HG03558 (cell line): ENCODE results near the gene LEUTX.
"Not testable (repeated sequence)": the region's sequence is repeated elsewhere in the genome, so short reads cannot be mapped to it uniquely, and the experiment has no call there.

Source experiments
- ATAC-seq: cut with Tn5 transposase; IDR thresholded peaks from one replicate; pipeline ENCODE4 v1.9.1; 2021; ENCODE audit warnings: moderate number of reproducible peaks; ENCODE audit not compliant: unreplicated experiment; ENCODE audit errors: extremely low read depth

The LEUTX gene

GRCh38 chr19:39778763-39779162 lies at the start of gene LEUTX:
LEUTX (plus strand) TSS chr19:39778854; CDS start chr19:39778921, 67 bp downstream.
- ATAC-seq: no peak

DNA sequence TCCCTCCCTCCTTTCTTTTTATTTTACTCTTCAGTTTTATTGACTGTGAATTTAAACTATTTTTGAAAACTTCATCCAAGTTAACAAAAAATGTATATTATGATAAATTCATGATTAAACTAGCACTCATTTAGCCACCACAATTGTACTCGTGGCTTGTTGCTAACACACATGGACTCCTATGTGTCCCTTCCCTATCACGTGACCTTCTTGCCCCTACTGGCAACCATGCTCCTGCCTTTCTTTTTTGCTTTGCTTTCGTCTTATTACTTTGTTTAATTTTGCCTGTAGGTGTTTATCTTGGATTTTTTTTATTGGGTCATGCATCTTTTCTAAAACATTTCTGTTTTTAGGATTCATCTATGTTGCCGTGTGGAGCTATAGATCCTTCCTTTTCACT lies 49.1 kb upstream of the LEUTX start:
- no peak for ATAC-seq

GRCh38 chr19:39731685-39732084 lies 47.0 kb upstream of the LEUTX start:
- ATAC-seq: no peak

- ATAC-seq: no peak
These were observed 44.8 kb upstream of the LEUTX start for GRCh38 chr19:39733841-39734240.

DNA sequence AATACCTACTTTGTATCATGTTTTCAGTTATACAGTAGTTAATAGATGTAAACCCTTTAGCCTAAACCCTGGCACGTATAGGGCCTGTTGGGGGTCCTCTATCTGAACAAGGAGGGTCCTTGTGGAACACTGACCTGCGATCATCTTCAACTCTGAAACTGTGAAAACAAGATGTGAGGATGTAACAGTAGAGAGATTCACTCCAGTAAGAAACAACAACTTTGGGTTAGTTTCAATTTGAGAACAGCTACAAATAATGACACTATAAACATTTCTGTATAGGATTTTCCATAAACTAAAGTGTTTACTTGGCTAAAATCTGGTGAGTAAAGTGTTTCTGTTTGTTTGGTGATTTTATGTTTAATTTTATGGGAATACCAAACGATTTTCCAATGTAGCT lies 43.0 kb upstream of the LEUTX start:
- ATAC-seq: no peak

DNA sequence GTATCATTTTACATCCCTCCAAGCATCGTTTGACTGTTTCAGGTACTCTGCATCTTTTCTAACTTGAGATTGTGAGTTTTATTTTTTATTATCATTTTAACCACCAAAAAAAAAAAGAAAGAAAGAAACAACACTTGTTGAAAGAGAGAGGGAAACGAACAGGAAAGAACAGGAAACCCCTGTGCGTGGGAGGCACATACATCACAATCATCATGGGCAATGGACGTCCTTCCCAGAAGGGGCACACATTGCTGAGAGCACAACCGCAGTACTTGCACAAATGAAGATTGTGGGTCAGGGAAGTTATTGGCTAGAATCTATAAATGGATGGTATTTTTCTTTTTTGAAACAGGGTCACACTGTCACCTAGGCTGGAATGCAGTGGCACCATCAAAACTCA lies 42.6 kb upstream of the LEUTX start:
- no peak for ATAC-seq

- no peak for ATAC-seq
These were observed 41.3 kb upstream of the LEUTX start for GRCh38 chr19:39737351-39737750.

DNA sequence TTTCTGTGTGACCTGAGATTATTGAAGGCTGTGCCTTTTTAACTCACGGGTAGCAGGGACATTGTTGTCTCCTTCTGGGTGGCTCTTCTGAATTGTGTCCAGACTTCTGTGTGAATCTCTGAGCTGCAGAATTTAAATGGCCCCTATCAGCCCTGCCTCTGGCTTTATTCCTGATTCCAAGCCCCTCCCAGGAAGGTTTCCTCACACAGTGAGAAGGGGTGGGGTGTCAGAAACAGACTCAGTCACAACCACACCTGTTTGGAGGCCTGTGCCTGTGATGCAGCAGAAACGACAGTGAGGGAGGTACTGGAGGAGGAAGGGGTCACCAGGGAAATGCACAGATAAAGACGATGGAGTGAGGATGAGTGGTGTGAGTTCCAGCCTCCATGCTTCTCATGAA lies 40.8 kb upstream of the LEUTX start, which contains the start of gene CLC:
TSS of gene CLC (minus strand) at position 139 of the 400 bp plus-strand sequence. CDS start at position 62, 77 bp downstream.
- no peak for ATAC-seq

DNA sequence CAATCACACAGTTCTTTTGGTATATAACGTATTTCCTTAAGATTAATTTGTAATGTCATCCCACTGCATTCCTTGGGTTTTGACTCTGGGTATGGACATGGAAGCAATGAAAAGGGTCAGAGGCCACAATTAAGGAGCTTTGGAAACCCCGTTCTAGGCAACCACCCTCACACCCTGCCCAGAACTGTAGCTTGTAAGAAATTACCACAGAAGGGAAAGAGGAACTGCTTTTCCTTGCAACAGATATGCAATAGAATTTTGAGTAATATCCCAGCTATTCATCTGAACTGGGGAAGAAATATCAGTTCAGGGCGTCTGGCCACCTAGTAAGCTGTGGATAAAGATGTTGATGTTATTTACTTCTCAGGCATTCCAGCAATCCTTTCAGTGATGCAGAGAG lies 39.8 kb upstream of the LEUTX start:
- no peak for ATAC-seq

DNA sequence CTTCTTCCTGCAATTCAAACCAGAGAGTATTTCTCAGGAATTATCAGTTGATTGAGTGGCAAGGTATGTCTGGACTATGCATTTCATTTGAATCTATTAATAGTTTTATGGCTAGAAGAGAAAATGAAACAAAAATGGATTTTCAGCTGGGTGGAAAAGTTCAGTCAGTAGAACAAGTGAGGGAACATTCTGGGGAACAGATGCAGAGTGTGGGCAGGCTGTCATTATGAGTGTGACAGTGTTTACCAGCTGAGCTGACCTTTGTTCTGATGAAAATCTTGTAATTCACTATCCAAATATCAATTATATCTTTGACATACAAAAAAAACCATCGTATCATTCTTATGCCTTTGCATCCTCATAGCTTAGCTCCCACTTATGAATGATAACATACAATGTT lies 38.3 kb upstream of the LEUTX start:
- ATAC-seq: no peak

GRCh38 chr19:39745643-39746042 lies 33.0 kb upstream of the LEUTX start:
- no peak for ATAC-seq

GRCh38 chr19:39746836-39747529 lies 31.7 kb upstream of the LEUTX start:
- ATAC-seq: no peak

DNA sequence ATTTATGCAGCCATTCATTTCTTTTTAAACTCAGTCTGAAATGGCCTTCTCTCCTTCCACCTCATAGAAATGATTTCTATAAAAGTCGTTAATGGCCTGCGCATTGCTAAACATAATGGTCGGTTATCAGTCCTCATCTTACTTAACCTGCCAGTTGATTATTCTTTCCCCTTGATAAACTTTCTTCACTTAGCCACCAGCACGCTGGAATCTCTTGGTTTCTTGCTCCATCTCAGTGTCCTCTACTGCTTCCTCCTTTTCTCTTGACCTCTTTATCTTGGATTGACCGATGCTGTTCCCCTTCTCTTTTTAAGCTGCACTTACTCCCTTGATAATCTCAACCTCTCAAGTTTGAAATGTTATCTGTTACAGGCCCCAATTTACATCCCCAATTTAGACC lies 28.7 kb upstream of the LEUTX start:
- no peak for ATAC-seq

DNA sequence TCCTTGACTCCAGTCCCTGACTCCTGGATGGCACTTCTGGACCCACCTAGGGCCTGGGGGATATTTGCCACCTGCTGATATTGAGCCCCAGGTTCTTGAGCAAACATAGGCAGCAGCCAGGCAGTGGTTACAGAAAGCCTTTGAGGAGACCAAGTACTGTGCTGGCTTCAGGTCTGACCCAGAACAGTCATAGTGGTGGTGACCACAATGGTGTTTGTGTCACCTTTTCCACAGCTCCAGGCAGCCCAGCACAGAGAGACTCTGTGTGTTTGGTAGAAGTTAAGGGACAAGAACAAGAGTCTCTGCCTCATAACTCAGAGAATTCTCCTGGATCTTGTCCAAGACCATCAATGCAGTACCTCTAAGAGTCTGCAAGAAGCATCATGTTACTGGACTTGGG lies 26.3 kb upstream of the LEUTX start:
- ATAC-seq: no peak

DNA sequence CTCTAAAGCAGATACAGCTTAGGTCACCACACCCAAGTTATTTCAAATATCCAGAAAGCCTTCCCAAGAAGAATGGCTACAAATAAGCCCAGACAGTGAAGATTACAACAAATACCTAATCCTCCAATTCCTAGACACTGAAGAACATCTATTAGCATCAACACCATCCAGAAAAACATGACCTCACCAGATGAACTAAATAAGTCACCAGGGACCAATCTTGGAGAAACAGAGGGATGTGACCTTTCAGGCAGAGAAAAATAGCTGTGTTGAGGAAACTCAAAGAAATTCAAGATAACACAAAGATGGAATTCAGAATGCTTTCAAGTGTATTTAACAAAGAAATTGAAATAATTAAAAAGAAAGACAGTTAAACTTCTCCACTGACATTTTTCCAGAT lies 25.9 kb upstream of the LEUTX start:
- no peak for ATAC-seq

DNA sequence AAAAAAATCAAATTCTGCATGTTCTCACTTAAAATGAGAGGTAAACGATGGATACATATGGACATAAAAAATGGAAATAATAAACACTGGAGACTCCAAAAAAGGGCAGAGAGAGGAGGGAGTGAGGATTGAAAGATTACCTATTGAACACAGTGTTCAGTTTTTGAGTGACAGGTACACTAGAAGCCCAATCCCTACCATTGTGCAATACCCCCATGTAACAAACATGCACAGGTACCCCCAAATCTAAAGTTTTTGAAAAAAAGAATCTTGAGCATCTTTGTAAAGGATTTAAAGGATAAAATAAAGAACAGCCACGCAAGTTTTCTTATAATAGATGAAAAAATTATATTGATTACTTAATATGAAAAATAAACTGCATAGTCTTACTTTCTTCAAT lies 24.1 kb upstream of the LEUTX start:
- ATAC-seq: no peak

DNA sequence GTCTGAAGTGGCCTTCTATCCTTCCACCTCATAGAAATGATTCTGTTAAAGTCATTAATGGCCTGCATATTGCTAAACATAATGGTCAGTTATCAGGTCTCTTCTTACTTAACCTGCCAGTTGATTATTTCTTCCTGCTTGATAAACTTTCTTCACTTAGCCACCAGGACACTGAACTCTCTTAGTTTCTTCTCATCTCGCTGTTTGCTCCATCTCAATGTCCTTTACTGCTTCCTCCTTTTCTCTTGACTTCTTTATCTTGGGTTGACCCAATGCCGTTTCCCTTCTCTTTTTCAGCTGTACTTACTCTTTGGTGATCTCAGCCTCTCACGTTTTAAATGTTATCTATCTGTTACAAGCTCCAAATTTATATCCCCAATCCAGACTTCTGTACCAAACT lies 23.7 kb upstream of the LEUTX start:
- ATAC-seq: no peak

DNA sequence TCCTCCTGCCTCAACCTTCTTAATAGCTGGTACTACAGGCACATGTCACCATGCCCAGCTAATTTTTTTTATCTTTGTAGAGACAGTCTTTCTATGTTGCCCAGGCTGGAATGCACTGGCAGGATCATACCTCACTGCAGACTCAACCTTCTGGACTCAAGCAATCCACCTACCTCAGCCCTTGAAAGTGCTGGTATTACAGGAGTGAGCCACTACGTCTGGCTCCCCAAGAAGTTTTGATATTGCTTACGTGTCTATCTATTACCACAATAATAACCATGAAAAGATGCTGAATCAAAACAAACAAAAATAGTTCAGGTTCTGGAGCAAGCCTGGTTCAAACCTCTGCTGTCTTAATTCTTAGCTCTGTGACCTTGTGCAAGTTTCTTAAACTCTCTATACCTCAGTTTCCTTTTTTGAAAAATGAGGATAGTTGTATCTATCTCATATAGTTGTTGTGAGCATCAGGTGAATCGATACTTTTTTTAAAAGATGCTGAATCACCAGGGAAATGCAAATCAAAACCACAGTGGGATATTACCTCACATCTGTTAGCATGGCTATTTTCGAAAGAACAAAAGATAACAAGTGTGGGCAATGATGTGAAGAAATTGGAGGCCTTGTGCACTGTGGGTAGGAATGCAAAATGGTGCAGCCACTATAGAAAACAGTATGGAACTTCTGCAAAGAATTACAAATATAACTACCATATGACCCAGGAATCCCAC lies 19.0 kb upstream of the LEUTX start:
- ATAC-seq: no peak

GRCh38 chr19:39761851-39762250 lies 16.8 kb upstream of the LEUTX start:
- ATAC-seq: not testable (repeated sequence)

GRCh38 chr19:39765091-39766076 lies 13.3 kb upstream of the LEUTX start:
- ATAC-seq: no peak

DNA sequence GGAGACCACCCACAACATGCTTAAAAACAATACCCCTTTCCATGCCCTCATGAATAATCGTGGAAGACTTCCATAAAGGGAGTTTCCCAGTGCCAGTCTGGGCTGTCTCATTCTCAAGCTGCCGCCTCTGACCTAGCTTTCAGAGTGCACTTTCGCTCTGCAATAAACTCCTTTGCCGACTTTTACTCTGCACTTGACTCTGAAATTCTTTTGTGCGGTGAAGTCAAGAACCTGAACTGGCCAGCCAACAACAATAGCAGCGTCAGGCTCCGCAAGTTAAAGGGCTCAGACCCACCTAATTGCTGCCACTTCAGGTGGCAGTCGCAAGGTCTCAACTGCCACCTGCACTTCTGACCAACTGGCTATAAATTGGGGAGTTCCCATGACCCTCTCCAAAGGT lies 10.3 kb upstream of the LEUTX start:
- ATAC-seq: no peak
